Right forelimb (tissue), 1 donor: ENCODE measurements around the gene CNTNAP4.

Source experiments
- DNase-seq: peaks from one replicate; pipeline ENCODE4 v3.0.0-alpha.2; 2018

The CNTNAP4 gene

DNA sequence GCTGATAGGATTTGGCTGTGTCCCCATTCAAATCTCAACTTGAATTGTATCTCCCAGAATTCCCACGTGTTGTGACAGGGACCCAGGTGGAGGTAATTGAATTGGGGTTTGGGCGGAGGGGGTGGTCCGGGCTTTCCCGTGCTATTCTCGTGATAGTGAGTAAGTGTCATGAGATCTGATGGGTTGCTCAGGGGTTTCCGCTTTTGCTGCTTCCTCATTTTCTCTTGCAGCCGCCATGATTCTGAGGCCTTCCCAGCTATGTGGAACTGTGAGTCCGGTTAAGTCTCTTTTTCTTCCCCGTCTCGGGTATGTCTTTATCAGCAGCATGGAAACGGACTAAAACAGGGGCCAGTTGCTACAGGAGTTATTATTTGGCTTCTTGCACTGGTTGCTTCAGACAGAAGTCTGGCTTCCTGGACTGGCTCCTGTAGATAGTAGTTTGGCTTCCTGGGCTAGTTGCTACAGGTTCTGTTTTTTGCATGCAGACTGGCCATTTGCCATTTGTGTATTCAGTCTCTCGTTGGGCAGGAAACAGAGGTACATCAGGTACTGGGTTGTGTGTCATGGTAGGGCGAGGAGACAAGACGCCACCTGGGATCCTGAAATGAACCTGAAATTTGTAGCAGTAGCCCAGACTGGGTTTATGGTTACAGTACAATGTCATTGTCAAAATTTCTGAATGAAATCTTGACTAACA lies 32.6 kb downstream of the CNTNAP4 start:
- DNase-seq, result no peak

DNA sequence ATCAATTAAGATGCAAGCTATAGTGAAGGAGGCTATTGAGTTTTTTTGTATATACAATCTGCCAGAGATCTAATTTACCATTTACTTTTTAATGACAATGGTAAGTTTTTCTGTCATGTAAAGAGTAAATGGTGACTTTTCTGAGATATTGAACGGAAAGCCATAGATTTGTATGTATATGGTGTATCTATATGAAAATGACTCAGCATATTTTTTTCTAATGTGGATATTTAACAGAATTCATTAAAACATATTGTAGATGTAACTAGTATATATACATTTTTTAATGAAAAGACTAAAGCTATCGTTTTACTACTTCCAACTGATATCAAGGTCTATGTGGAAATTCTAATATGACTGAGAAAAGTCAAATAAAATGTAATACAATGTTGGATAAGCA lies 34.1 kb downstream of the CNTNAP4 start:
- no peak for DNase-seq

DNA sequence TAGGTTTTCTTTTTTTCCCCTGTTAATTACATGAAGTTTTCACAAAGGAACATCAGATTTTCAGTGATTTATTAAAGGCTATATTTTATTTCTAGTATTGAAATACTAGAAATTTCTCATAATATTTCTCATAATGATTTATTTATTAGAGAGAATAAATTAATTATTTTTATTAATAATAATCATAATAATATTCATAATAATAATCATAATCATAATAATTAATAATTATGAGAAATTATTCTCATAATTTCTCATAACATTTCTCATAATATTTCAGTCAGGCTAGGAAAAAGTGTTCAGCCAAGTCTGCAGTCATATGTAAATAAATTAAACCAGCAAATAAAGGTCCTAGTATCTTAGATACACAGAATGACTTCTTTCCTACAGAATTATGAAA lies 41.4 kb downstream of the CNTNAP4 start:
- no peak for DNase-seq

DNA sequence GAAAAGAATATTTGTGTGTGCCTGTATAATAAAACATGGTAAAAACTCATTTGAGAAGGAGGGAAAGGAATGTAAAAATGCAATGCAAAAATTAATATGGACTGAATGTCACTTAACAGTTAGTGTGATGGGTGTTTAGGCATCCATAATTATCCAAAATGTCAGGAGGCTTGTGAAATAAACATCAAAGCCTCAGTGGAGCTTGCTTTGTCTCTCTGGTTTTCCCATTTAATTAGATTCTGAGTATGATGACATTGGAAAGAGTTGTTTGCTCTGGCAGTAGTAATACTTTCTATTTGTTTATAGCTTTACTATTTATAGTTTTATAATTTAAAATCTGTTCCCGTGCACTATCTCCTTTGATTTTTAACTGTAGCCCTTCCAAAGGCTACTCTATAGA lies 51.9 kb downstream of the CNTNAP4 start:
- no peak for DNase-seq

DNA sequence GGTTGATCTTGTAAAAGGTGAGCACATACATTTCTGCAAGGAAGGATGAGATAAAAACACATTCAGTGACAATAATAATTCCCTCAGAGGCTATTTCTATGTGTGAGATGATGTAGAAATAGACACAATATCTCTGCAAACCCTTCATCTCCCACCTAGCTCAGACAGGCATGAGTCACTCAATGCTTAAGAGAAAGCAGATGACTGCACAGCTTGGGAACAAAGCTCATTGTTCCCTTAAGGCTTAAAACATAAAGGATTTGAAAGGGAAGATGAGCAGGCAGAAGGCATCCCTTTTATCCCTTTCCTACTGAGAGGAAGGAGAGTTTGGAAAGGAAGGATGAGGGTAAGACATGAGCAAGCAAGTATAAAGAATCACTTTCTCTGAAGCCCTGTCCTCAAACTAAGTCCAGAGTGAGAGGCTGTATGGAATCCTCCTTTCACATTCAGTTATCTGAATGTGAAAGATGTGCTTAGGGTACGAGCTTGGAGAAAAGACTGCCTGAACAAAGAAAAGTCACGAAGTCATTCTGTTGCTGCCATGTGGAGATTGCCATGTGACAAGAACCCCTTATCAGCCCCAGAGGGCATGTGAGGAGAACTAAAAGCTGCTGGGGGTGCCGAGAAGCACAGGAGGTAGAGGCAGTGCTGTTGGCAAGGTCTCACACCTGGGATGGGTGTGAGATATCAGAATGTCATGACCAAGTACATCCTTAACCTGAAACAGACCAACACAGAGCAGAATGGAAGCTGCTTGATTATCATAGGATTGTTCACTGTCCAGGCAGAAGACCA lies 58.2 kb downstream of the CNTNAP4 start:
- DNase-seq, result no peak

DNA sequence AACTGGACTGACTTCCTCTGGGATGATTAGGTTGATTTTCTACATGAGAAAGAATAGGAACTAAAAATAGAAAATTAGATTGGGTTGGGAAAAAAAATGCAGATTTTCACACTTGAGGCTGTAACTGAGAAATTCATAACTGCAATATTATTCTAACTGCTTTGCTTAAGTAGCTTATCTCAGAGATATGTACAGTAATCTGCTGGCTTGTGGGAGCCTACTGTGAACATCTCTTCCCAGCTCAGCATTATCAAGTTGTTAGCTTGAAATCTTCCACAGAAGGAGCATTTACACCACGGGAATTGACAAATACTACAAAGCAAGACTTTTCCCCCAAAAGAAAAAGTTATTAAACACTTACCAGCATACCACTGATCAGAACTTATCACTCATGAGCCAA lies 58.9 kb downstream of the CNTNAP4 start:
- no peak for DNase-seq

DNA sequence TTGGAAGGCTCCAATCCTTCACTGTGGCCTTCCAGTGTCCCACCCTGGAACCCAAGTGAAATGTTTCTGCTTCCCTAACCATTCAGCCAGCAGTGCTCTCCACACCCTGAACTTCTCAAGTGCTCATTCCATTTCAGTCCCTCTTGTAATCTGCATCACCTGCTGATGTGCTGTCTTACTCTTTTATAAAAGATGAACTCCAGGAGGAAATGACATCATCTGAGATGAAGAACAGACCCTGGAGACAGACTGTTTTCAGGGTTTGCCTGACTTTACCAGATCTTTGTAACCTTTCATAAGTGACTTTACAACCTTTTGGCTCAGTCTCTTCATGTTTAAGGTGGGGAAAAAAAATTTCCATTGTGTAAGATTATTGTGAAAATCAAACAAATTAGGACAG lies 61.3 kb downstream of the CNTNAP4 start:
- DNase-seq, result no peak

DNA sequence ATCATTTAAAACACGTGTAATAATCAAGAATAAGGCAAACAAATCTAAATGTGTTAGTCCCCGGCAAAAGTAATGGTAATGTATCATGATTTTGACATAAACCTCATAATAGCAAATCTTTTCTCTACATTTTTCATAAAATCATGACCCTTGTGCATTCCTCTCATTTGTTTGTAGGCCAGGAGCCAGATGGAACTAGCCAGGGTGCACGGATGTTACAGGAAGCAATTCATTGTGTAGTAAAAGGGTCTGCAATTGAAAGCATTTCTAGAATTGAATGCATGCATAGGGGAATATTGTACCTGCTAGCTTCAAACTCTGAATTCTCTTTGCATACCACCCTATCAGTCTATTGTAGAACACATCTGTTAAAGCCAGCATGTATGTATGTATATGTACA lies 66.6 kb downstream of the CNTNAP4 start:
- DNase-seq, result no peak

DNA sequence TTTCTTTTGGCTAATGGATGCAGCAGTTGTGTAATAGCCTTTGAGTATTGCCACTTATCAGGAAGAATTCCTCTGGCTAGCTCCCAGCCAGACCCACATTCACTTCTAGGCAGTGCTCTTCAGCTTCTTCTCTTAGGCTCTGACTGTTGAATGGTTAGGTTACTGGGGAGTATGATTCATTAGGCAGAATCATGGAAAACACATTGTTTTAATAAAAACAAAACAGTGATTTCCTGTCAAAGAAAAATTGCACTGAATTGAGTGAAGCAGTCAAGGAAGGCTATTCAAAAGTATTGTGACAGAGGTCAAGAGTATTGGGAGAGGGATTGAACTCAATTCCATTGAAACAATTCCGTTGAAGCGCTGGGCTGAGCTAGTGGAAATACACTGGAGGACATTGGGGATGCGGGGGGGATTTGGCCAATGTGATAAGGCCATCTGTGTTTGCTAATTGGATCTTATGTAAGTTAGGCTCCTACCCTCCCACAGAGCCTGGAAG lies 68.0 kb downstream of the CNTNAP4 start:
- DNase-seq, result no peak

DNA sequence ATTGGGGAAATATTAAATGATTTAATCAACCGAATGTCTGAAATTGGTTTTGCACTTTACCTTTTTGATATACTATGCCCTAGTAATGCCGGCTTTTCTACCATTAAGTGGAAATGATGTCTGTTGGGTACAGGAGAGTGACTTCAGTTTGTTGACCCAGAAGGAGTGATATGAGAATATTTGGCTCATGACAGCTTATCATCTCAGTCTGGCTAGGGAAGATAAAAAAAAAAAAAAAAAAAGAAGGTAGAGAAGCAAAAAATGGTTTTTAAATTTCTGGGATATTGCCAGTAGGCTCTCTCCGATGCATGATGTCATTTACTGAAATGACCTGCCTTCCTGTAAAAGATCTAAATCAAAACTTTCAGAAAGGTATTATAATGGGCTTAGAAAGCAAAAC lies 69.0 kb downstream of the CNTNAP4 start:
- no peak for DNase-seq

DNA sequence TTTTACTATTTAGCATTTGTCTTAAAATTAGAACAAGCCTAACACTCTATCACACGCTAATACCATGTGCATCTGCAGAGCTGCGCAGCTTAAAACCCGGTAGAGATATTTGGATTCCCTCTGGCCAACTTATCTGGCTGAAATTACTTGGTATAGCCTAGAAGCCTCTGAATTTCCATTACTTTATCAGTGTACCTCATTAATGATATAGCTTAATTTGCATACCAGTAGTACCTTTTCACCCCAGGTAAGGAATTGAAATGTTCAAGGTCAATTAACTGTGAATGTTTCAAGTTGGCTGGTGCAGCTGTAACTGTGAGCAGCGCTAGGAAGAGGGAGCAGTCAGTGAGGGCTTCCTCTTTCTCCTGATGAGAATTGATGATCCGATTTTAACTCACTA lies 74.2 kb downstream of the CNTNAP4 start:
- no peak for DNase-seq

DNA sequence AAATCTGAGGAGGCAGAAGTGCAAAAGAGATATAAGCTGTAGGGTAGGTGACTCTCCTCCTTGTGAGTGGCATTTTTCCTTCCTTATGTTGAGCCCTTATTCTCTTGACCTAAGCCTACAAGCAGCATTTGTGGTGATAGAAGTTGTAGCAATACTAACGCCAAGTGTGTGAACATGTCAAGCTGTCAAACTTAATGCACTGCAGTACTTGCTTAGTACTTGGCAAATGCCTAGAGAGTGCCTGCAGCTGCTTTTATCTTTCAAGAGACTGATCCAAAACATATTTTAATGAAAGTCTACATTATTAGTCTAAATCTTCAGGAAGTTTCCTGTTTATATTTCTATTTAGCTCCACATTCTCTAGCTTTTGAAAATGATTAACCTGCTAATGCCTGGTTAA lies 83.2 kb downstream of the CNTNAP4 start:
- DNase-seq, result no peak

DNA sequence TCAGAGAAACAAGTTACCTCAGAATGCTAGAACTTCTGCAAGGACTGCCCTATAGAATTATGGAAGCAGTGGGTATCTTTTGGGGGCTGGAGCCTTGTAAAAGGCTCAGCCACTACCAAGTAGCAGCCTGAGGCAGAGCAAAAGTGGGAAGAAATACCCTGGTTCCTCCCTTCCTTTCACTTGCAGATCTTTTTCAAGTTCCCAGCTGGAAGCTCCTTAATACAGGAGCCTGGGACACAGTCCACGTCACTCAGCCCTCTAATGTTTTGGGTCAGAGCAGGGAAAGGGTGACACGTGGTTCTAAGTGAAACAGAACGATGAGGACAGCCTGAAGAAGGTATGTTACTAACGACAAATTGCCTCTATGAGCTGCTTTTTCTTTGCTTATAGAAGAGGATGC lies 93.1 kb downstream of the CNTNAP4 start:
- no peak for DNase-seq

DNA sequence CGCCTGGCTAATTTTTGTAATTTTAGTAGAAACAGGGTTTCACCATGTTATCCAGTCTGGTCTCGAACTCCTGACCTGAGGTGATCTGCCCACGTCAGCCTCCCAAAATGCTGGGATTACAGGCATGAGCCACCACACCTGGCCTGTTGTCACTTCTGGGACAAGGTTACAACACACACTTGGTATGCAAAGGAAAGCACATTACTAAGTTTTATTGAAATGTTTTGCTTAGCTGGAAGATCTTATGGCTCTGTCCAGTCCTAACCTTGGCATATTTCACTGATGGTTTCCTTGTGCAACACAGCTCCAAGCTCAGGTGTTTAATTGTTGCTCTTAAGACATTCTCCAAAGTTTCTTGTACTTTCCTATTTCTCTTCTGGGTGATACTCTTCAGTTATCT lies 94.2 kb downstream of the CNTNAP4 start:
- no peak for DNase-seq

DNA sequence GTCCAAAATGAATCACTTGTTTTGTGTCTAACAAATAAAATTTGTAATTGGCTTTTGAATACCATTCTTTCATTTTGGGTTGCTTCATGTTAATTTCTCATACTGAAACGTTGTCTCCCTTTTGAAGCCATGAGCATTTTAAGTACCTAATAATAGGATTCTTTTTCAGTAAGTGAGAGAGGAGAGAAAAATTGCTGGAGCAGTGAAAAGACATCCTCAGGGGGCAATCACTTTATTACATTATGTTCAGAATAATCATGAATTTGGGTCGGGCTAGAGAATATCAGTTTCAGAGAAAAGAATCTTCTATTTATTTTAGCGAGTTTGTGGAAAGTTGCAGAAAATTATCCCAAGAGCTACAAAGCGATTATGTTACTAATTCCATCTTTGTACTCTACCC lies 96.8 kb downstream of the CNTNAP4 start:
- no peak for DNase-seq

DNA sequence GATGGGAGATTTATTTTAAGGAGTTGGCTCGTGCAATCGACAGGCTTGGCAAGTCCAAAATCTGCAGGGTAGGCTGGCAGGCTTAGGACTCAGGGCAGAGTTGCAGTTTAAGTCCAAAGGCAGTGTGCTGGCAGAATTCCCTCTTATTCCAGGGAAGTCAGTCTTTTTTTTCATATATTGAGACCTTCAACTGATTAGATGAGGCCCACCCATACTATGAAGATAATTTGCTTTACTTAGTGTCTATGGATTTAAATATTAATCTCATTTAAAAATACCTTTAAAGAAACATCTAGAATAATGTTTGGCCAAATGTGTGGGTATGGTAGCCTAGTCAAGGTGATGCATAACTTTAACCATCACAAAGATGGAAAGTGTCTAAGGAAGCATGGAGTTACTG lies 99.8 kb downstream of the CNTNAP4 start:
- no peak for DNase-seq

DNA sequence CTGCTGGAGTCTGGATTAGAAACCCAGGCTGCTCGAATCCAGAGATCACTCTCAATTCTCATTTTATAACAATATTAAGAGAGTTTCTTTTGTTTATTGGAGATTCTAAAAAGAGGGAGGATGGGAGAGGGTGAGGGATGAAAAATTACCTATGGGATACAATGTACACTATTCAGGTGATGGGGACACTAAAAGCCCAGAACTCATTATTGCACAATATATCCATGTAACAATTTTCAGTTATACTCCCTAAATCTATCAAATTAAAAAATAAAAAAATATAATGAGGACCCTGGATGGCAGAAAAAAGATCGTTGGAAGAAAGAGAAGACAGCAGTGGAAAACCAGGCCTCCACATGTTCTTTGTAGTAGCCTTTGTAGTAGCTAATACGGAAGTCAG lies 100.8 kb downstream of the CNTNAP4 start:
- DNase-seq, result no peak

DNA sequence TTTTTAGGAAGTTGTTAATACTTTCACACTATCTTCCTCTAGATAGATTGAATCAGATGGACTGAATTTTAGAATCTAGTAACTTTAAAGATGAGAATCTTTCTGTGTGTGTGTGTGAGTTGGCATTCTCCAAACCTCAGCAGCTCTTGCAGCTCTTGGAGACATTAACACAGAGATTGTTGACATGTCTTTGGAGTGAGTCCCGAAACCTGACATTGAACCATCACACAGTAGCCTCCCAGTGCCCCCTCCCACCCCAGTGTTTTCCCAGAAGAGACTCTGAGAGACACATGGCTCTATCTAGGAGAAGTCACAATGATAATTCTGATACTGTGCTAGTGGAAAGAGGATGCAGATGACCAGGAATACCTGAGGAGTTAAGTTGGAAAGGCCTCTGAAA lies 103.9 kb downstream of the CNTNAP4 start:
- no peak for DNase-seq

DNA sequence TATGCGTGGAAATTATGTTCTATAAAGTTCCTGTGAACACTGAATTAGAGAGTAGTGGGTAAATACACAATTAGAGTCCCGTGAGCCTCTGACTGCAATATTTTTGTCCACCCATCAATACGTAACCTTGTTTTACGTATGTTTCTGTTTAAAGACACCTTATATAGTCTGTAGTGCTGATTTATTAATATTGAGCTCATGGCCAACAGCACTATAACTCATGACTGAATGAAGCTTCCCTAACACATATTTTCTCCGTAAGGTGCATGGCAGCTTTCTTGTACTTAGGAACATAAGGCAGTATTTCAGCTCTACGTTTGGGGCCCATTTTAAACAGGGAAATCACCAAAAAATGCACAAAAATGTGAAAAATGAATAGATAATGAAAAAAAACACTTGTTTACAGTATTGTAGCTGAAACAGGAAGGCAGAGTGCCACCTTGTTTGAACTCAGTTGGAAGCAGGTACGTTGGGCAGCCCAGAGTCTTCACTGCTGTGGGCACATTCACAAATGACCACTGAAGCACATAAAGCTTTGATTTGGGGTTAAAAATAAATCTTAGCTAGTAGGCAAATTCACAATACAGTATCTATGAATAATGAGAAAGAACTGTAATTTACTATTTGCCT lies 108.5 kb downstream of the CNTNAP4 start:
- DNase-seq, result no peak

DNA sequence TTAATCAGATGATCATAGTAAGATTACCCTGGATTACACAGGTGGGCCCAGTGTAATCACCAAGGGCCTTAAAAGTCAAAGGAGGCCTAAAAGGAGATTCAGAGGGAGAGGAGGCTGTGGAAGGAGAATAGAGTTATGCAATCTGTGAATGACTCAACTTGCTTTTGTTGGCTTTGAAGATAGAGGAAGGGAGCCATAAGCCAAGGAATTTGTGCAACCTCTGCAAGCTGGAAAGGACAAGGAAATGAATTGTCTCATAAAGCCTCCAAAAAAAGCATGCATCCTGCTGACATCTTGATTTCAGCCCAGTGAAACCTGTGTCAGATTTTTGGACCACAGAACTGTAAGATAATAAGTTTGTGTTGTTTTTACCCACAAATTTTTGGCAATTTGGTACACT lies 109.6 kb downstream of the CNTNAP4 start:
- DNase-seq, result no peak

DNA sequence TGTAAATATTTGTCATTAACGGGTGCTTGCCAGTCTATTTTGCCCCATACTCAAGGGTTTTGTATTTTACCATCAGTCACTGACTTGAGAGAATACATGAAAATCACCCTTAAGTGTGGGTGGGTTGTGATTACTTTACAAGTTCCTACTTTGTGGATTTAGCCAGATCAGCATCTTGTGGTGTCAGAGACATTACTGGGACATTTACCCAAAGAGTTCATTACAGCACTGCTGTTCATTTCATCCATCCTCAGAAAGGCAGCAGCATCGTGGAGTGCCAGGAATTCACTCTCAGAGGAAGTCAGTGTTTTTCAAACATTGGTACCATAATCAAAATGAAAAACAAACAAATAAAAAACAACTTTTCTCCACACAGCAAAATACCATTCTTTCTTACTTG lies 110.8 kb downstream of the CNTNAP4 start:
- DNase-seq, result no peak

DNA sequence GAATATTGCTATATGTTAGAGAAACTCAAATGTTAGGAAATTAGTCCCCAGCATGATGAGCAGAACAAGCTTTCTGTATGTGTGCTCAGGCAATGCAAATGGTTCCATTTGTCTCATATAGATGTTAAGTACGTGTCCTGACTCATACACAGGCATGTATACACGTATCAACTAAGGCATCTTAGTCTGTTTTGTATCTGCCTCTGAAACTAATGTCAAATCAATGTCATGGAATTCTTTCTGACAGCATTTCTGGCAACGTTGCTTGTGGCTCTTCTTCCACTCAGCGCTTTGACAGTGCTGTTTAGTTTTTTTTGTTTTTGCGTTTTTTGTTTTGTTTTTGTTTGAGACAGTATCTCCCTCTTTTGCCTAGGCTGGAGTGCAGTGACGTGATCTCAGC lies 111.9 kb downstream of the CNTNAP4 start:
- DNase-seq, result no peak

DNA sequence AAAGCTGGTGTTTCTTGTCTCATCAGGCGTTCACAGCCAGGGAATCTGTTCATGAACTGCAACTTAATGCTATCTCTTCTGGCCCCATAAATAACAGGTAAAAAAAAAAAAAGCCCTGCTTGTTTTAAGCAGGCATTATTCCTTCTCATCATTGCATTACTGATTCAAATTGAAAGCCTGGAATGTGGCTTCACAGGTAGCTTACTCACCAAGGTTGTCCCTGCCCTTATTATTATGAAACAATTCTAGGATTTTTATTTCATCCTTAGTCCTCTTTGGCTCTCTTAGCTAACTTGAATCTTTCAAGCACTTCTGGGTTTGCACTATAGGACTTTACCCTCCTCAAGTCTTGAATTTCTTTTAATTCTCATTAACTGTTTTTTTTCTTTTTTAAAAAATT lies 113.3 kb downstream of the CNTNAP4 start:
- DNase-seq, result no peak

DNA sequence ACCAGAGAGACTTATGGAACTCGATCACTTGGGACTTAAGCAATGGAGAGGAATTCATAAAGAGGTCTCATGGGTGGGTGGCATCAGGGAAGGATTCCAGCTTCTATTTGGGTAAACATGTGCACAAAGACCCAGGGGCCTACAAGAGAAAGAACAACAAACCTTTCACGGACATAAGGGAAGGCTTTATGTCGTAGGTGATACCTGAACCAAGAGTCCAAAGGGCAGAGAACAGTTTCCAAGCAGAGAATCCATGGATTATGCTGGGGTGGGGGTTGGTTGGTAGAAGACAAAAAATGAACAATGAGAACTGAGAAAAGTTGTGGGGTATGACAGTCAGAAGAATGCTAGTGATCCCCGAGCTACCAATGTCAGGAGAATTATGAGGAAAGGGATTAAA lies 119.8 kb downstream of the CNTNAP4 start:
- DNase-seq, result no peak
